ENCODE measurements around the gene ZNF775.

The ZNF775 gene

GRCh38 chr7:150378853-150379440 lies at the start of gene ZNF775:
TSS of gene ZNF775 (plus strand) at chr7:150379330. CDS start at chr7:150388471, 9,141 bp downstream.
- DNase-seq = peak; percentile 60

GRCh38 chr7:150329331-150330120 lies 49.6 kb upstream of the ZNF775 start:
- DNase-seq = no peak

- no peak for DNase-seq
Observed at GRCh38 chr7:150330211-150330885, 48.8 kb upstream of the ZNF775 start.

GRCh38 chr7:150332852-150333635 lies 46.1 kb upstream of the ZNF775 start:
- DNase-seq = no peak

- DNase-seq = no peak
Observed at GRCh38 chr7:150333659-150334058, 45.5 kb upstream of the ZNF775 start.

- no peak for DNase-seq
Observed at GRCh38 chr7:150334108-150334507, 45.0 kb upstream of the ZNF775 start.

GRCh38 chr7:150335108-150335773 lies 43.9 kb upstream of the ZNF775 start:
- no peak for DNase-seq

- no peak for DNase-seq
Observed at GRCh38 chr7:150335774-150336112, 43.4 kb upstream of the ZNF775 start.

- no peak for DNase-seq
Observed at GRCh38 chr7:150336746-150337145, 42.4 kb upstream of the ZNF775 start.

GRCh38 chr7:150337179-150337578 lies 42.0 kb upstream of the ZNF775 start:
- DNase-seq = no peak

GRCh38 chr7:150337659-150338081 lies 41.5 kb upstream of the ZNF775 start:
- no peak for DNase-seq

- no peak for DNase-seq
Observed at GRCh38 chr7:150338166-150338829, 40.8 kb upstream of the ZNF775 start.

- no peak for DNase-seq
Observed at GRCh38 chr7:150339409-150339809, 39.7 kb upstream of the ZNF775 start.

- no peak for DNase-seq
Observed at GRCh38 chr7:150340024-150340749, 38.9 kb upstream of the ZNF775 start.

GRCh38 chr7:150340875-150341262 lies 38.3 kb upstream of the ZNF775 start:
- no peak for DNase-seq

- DNase-seq = no peak
Observed at GRCh38 chr7:150341263-150342120, 37.6 kb upstream of the ZNF775 start, which contains the start of gene RARRES2. TSS of gene RARRES2 (minus strand) at chr7:150341629. CDS start at chr7:150340609, 1,020 bp downstream.

GRCh38 chr7:150342121-150342408 lies 37.1 kb upstream of the ZNF775 start:
- DNase-seq = no peak

GRCh38 chr7:150343225-150343624 lies 35.9 kb upstream of the ZNF775 start:
- DNase-seq = no peak

GRCh38 chr7:150344299-150344698 lies 34.8 kb upstream of the ZNF775 start:
- DNase-seq = no peak

GRCh38 chr7:150345012-150345411 lies 34.1 kb upstream of the ZNF775 start:
- DNase-seq = no peak

GRCh38 chr7:150346922-150347321 lies 32.2 kb upstream of the ZNF775 start:
- no peak for DNase-seq
